T-helper 2 cell treated with Interferon-gamma antibody and Interleukin-4, amounts not matched to agents 5 μg/mL and 100 μg/mL, for 36 hours (primary cell): ENCODE data around the gene POLK.

Source experiments
- DNase-seq: peaks from one replicate; pipeline ENCODE4 v3.0.0; 2021; ENCODE audit warnings: low spot score
- H3K27ac Mint-ChIP-seq: one replicate; pipeline ENCODE4 v1.8.0; 2021; ENCODE audit warnings: mild to moderate bottlenecking, mixed read lengths
- H3K27me3 Mint-ChIP-seq: one replicate; pipeline ENCODE4 v1.8.0; 2021; ENCODE audit warnings: low read depth, mixed read lengths
- H3K36me3 Mint-ChIP-seq: one replicate; pipeline ENCODE4 v1.8.0; 2021; ENCODE audit warnings: low read depth, mixed read lengths
- H3K4me1 Mint-ChIP-seq: one replicate; pipeline ENCODE4 v1.8.0; 2021; ENCODE audit warnings: low read depth, mixed read lengths
- H3K4me3 Mint-ChIP-seq: one replicate; pipeline ENCODE4 v1.8.0; 2022; ENCODE audit warnings: mild to moderate bottlenecking, moderate library complexity, mixed read lengths
- H3K9me3 Mint-ChIP-seq: one replicate; pipeline ENCODE4 v1.8.0; 2021; ENCODE audit warnings: mixed read lengths

Gene POLK

GRCh38 chr5:75632321-75632720 is 120.6 kb downstream of the POLK start:
- Mint-ChIP-seq H3K36me3 (peaks cover 1% of the 10 kb centered on the region), H3K4me1 (peaks cover 2% of the 10 kb centered on the region), H3K4me3 (no peak overlapping the region), H3K27ac (no peak overlapping the region), H3K9me3 (no peaks in the 10 kb centered on the region), H3K27me3 (no peaks in the 10 kb centered on the region)
- DNase-seq = no peak

GRCh38 chr5:75637949-75638348 is 126.3 kb downstream of the POLK start:
- H3K9me3 Mint-ChIP-seq = no peaks in the 10 kb centered on the region
- no peak for DNase-seq
- H3K27me3 Mint-ChIP-seq = no peaks in the 10 kb centered on the region
- H3K36me3 Mint-ChIP-seq = peaks cover 1% of the 10 kb centered on the region
- H3K4me3 Mint-ChIP-seq = no peak overlapping the region
- peaks cover 2% of the 10 kb centered on the region for H3K4me1 Mint-ChIP-seq
- H3K27ac Mint-ChIP-seq = no peak overlapping the region

GRCh38 chr5:75639535-75640311 is 128.0 kb downstream of the POLK start:
- Mint-ChIP-seq H3K27ac (no peak overlapping the region), H3K36me3 (no peaks in the 10 kb centered on the region), H3K4me1 (no peaks in the 10 kb centered on the region), H3K4me3 (no peak overlapping the region), H3K27me3 (no peaks in the 10 kb centered on the region), H3K9me3 (no peaks in the 10 kb centered on the region)
- no peak for DNase-seq

- Mint-ChIP-seq H3K27ac (no peak overlapping the region), H3K9me3 (no peaks in the 10 kb centered on the region), H3K4me3 (no peak overlapping the region), H3K36me3 (no peaks in the 10 kb centered on the region), H3K27me3 (no peaks in the 10 kb centered on the region), H3K4me1 (no peaks in the 10 kb centered on the region)
- DNase-seq = no peak
Observed at GRCh38 chr5:75640395-75640794, 128.7 kb downstream of the POLK start.

- DNase-seq = no peak
- Mint-ChIP-seq H3K27me3 (no peaks in the 10 kb centered on the region), H3K27ac (no peak overlapping the region), H3K4me1 (no peaks in the 10 kb centered on the region), H3K9me3 (no peaks in the 10 kb centered on the region), H3K4me3 (no peak overlapping the region), H3K36me3 (no peaks in the 10 kb centered on the region)
Observed at GRCh38 chr5:75640826-75641225, 129.1 kb downstream of the POLK start.

GRCh38 chr5:75648712-75649111 is 137.0 kb downstream of the POLK start:
- no peak overlapping the region for H3K27ac Mint-ChIP-seq

More at GRCh38 chr5:75648712-75649111, 137.0 kb downstream of the POLK start:
- peaks cover 4% of the 10 kb centered on the region for H3K9me3 Mint-ChIP-seq
- peaks cover 5% of the 10 kb centered on the region for H3K4me1 Mint-ChIP-seq
- peaks cover 2% of the 10 kb centered on the region for H3K36me3 Mint-ChIP-seq
- DNase-seq = no peak
- H3K27me3 Mint-ChIP-seq = no peaks in the 10 kb centered on the region
- no peak overlapping the region for H3K4me3 Mint-ChIP-seq
